A172 (cell line): ENCODE results near the gene ATP6V1G3. TPM values are rescaled to one million over a fixed set of nuclear protein-coding genes. Genes with fewer than 3 reads are reported as not detected.
A peak's percentile ranks its signal among the peaks of the same experiment; 100 is the strongest.
"Not testable (repeated sequence)": the region's sequence is repeated elsewhere in the genome, so short reads cannot be mapped to it uniquely, and the experiment has no call there.

Experiments used
- DNase-seq: peaks from one replicate; pipeline ENCODE4 v3.0.0-alpha.2; 2015; ENCODE audit warnings: low spot score
- total RNA-seq: library from RNA; depleted of rRNA; stranded (reverse); fragments of >200 nt; shearing (Covaris generic); gene quantifications from 2 replicates; pipeline ENCODE4 v1.2.3, GENCODE V29; 2014; rRNA removed

Gene ATP6V1G3, protein sequence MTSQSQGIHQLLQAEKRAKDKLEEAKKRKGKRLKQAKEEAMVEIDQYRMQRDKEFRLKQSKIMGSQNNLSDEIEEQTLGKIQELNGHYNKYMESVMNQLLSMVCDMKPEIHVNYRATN
- 4.7 and 12.7 TPM in 2 replicates for total RNA-seq

DNA sequence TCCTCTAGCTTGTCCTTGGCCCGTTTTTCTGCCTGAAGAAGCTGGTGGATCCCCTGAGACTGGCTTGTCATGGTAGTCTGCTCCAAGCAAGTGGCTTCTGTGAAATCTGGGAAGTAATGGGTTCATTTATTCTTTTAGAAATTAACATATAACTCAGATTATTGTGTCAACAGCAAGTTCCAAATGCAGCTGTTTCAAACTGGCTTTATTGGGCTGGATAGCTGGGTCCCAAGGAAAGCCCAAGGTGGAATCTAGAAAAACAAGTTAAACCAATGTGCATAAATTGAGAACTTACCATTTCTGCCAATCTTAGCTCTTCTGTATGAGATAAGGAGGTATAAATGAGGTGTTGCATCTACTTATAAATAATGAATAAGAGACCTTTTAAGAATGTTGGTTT lies at the start of gene ATP6V1G3:
Gene ATP6V1G3 (minus strand): TSS at position 101 of the 400 bp plus-strand sequence. CDS start 30 bp downstream, at position 71.
- no peak for DNase-seq

DNA sequence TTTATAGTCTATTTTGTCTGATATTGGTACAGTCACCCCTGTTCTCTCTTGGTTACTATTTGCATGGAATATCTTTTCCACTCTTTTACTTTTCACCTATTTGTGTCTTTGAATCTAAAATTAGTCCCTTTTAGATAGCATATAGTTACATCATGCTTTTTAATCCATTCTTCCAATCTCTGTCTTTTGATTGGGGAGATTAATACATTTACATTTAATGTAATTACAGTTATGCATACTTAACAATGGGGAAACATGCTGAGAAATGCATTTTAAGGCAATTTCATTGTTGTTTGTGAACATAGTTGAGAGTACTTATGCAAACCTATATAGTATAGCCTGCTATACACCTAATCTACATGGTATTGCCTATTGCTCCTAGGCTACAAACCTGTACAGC lies 48.4 kb upstream of the ATP6V1G3 start:
- DNase-seq, result no peak

DNA sequence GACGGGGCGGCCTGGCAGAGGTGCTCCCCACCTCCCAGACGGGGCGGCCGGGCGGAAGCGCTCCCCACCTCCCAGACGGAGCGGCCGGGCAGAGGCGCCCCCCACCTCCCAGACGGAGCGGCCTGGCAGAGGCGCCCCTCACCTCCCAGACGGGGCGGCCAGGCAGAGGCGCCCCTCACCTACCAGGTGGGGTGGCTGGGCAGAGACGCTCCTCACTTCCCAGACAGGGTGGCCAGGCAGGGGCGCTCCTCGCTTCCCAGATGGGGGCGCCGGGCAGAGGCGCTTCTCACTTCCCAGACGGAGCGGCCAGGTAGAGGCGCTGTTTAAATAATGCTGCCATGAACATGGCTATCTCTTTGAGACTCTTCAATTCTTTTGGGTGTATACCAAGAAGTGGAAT lies 43.7 kb upstream of the ATP6V1G3 start:
- no peak for DNase-seq

DNA sequence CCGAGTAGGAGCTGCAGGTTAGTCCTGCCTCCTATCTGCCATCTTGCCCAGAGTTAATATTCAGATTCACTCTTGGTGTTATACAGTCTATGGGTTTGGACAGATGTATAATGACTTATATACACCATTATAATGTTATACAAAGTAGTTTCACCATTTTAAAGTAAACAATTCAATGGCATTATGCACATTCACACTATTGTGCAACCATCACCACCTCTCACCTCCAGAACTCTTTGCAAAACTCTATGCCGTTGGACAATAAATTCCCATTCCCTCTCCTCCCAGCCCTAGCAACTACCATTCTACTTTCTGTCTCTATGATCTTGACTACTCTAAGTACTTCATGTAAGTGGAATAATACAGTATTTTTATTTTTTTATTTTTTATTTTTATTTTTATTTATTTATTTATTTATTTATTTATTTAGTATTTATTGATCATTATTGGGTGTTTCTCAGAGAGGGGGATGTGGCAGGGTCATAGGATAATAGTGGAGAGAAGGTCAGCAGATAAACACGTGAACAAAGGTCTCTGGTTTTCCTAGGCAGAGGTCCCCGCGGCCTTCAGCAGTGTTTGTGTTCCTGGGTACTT lies 42.8 kb upstream of the ATP6V1G3 start:
- DNase-seq, result not testable (repeated sequence)

DNA sequence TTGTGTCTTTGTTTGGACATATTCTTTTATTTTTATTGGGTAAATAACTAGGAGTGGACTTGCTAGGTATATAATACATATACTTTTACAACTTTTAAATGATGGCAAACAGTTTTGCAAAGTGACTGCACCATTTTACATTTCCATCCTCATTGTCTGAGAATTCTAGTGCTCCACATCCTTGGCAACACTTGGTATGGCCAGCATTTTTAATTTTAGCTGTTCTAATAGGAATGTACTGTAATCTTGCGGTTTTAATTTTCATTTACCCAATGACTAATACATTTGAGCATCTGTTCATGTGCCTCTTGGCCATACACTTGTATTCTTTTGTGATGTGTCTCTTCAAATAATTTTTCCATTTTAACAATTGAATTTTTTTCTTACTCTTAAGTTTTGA lies 37.0 kb upstream of the ATP6V1G3 start:
- DNase-seq, result peak; percentile 96

DNA sequence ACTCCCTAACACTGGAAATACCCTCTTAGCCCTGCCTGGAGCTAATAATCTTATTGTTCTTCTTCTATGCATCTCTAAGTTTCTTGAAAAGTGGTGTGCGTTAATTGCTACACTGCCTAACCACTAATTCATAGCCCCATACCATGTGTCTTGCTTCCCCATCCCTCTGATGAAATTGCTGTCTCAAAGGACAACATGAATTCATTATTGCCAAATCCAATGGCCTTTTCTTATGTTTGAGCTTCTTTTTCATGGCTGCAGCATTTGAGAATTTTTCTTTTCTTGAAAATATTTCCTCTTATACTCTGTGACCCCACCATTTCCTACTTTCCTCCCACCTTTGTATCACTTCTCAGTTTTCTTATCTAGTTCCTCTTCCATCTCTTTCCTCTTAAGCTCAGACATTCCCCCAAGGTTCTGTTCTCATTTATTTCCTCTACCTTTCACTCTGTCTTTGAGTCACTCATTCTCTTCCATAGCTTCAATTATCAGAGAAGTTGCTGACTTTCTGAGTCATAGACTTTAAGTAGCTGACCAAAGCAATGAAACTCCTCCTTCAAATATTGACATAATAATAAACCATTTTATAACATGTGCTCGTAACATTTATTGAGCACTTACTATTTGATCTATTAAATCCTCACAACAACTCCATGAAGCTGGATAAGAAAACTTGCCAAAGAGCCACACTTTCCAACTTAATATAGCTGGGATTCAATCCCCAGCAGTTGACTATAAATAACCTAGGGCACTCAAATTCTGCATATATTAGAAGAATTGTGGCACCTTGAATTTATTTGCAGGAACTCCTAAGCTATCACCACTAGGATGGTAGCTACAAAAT lies 35.5 kb upstream of the ATP6V1G3 start:
- no peak for DNase-seq

DNA sequence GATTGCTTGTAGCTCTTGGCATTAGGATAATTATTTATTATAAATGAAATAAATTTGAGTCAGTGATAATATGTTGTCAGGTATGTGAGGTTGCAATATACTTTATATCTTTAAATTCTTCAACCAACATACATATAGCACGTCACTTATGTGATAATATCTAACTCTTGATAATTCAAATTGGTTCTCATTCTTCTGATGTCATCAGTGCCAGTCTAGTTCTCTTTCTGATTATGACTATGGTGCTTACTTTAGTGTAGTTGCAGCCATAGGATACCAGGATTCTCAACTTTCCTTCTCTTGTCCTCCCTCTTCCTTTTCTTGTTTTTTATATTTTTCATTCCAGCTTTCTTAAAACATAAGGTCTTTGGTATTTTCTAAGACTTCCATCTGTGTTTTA lies 34.8 kb upstream of the ATP6V1G3 start:
- no peak for DNase-seq

DNA sequence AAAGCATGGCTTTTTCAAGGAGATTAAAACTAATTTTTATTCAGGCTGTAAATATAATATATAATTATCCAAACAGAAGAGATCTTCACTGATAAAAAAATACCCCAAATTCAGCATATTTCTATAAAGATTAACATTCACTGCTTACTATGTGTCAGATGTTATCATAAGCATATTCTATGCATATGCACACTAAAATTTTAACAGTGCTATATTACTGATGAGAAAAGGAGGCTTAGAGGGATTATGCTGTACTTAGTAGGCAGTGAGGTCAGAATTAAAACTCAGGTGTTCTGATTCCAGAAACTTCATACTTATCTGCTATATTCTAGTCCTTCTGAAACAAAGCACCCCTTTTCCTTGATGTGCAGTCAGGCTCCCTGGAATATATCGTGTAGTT lies 33.8 kb upstream of the ATP6V1G3 start:
- DNase-seq, result no peak

DNA sequence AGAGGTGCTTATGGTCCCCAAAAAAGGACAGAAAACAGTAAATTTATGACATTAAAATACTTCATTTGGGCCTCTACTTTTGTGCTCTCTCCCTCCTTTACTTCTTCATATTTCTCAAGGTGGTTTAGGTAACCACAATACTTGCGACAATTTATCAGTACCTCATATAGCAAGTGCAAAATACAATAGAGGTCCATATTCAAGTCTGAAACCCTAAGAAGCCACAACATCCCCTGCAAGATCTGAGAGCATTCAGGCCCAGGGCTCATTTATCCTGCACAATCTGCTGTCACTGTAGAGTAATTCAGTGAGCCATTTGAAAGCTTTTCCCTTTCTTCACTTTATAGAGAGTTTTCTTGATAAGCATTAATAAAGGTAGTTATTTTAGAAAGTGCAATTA lies 24.2 kb upstream of the ATP6V1G3 start:
- DNase-seq, result no peak

DNA sequence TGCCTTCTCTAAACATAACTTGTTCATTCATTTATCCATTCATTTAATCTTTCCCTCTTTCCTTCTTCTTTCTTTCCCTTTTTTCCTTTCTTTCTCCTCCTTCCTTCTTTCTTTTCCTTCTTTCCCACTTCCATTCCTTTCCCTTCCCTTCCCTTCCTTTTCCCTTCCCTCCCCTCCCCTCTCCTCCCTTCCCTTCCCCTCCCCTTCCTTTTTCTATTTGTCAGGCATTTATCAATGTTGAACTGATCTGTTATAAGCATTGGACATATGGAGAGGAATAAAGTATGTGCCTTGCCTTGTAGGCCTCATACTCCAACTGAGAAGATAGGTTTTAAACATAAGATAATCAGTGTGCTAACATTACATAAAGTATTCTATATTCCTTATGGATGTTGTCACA lies 23.7 kb upstream of the ATP6V1G3 start:
- DNase-seq, result no peak

DNA sequence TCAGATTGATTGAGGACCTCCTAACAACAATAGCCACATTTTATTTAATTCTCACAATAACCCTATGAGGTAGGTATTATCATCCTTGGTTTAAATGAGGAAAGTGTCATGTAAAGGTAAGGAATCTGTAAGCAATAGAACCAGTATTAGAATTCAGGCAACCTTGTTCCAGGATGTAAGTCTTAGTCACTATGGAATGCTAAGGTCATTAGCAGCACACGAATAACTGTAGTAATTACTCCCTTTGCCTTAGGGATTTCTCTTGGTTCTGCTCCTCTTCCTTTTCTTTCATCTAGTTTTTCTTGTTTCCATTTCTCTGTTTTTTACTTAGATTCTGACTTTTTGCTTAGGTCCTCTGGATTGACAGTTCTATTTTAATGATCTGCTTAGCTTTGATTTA lies 23.1 kb upstream of the ATP6V1G3 start:
- peak; percentile 34 for DNase-seq

DNA sequence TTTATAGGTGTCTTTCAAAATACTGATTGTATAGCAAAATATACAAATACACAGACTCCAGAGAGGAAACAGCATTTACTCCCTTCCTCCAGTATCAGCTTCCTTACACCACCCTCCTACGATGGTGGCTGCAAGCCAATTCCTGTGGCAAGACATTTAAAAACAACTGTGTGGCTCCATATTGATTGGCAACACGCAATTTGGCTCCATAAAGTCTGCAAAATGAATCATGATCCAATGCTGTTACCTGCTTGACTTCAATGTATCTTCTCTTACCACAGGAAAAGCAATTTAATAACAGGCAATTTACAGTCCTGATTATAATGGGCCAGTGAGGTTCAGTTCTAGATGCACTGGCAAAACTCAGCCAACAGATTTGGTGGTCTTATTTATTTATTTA lies 19.7 kb upstream of the ATP6V1G3 start:
- peak; percentile 25 for DNase-seq

DNA sequence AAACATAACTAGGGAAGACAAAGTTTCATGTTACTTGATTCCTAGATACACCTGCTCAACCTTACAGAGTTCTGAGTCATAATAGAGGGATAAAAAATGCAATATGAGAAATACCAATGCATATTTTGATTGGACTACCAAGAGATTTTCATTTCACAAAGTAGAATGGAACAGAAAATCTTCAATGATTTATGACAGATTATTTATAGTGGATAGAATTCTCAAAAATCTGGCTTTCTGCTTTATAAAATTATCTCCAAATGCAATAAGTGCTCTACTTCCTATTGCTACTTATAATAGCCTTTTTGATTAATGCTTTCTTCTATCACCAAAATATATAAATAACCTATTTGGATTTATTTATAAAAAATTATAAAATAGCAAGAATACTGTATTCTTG lies 18.9 kb upstream of the ATP6V1G3 start:
- no peak for DNase-seq

DNA sequence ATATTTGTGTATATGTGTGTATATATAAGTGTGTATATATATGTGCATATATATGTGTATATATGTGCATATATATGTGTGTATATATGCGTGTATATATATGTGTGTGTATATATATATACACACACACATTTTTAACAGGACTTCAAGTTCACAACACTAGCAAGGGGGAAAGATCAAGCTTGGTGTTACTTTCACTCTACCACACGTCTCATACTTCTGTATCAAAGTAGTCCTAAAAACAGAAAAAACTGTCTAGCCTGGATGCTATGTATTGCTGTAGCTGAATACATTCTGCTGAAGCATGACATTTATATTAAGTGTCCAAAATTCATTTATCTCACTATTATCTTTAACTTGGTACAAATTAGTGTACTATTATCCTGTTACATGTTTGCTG lies 17.9 kb upstream of the ATP6V1G3 start:
- DNase-seq, result no peak

DNA sequence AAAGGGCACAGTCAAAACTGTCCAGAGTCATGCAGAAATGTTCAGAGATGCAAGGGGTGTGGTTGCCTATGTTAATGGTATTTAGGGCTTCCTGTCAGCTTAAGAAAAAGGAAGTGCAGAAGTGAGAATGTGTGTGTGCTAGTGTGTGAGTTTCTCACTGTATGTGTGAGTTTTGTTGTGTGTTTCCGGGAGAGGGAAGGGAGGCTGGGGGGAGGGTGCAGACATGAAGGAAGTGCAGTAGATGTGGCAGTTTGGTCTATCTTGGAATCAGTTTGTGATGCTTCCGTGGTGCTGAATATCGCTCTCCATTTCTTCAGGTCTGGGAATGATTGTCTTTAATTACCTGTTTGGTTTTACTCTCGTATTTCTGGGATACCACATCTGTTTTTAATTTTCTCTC lies 16.5 kb upstream of the ATP6V1G3 start:
- DNase-seq, result peak; percentile 15

DNA sequence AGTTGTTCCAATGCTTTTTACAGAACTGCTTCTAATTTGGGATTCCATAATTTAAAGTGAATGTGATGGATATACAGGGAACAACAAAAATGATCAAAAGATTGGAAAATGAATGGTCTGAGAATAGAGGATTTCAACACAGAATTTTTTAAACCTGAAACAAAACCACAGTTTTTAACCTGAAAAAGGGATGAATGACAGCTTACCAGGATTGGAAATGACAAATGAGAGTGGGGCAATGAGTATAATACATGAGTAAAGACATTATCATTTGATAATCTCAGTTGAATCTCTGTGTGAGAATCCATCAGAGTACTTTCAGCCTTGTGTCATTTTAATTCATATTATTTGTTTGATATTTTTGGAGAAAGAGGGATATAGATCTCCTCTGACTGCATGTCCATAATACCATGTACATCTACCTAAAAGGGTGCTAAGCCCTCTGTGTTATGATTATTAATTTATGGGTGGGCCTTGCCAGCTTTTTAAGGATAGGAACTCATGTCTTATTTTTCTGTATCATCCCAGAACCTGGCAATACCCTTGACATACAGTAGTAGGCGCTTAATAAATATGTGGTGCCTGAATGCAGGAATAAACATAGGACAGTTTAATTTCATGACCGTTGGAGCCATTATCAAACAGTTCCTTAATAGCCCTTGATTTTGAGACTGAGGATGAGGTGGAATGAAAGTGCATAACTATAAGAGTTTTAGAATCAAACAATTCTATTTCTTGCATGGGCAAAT lies 12.4 kb upstream of the ATP6V1G3 start:
- DNase-seq, result no peak

DNA sequence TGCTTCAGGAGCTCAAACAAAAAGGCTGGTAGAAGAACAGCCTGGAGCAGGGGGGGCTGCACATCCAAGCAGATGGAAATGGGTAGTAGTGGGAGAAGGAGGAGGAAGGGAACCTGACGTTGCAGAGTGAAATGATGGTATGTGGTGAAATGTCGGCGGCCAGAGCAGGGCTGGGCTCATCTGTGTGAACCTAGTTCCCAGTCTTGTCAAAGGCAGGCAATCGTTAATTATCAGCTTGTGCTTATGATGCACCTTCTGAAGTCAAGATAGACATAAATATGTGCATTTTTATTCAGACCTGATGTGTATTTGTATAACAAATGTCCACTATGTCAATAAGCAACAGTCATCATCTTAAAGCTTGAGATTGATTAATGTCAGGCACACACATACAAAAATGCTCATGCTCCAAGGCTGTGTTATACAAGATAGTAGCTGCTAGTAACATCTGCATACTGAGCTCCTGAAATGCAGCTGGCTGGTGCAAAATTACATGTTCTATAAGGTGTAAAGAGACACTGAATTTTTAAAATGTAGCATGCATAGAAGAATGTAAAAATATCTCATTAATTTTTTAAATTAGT lies 10.6 kb upstream of the ATP6V1G3 start:
- DNase-seq, result no peak

DNA sequence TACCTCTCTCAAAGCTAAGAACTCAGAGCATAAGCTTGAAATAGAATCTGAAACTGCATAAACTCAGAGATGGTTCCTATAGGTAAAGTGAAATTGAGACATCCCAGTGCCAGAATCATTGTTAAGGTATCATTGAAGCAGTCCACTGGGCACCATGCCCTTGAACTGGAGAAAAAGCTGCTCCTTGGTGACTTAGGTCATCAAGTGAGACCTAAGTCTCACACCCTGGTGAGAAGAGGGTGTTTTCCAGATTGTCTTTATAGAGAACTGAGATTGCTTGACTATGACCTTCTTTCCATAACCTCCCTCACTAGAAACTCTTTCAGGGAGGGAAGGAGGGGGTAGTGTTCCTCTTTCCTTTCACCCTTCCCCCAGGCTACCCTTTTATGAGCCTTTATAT lies 9.4 kb upstream of the ATP6V1G3 start:
- DNase-seq, result no peak

DNA sequence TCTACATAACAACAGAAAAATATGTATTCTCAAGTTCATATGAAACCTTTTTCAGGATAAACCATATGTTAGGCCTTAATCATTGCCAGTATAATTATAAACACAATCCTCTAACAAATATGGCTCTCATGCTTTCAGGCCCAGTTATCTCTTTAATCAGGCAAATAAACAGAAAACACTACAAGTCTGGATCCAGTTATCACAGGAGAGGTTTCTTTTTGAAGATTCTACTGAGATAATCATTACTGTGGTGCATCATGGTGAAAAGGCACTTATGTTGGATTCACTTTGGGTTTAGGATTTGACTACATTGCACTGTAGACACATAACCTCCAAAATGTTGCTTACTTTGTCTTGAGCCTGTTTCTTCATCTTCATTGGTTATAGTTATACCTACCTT lies 8.4 kb upstream of the ATP6V1G3 start:
- DNase-seq, result no peak

DNA sequence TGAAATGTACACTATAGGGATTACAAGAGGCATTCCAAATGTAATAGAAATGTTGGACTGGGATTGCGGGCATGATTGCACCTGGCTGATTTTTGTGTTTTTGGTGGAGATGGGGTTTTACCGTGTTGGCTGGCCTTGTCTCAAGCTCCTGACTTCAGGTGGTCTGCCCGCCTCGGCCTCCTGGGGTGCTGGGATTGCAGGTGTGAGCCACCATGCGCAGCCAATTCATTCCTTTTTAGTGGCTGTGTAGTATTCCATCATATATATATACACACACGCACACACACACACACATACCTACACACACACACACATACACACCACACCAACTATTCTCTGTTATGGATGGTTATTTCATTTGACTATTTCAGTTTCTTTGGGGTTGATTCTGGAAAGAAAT lies 4.7 kb upstream of the ATP6V1G3 start:
- no peak for DNase-seq

DNA sequence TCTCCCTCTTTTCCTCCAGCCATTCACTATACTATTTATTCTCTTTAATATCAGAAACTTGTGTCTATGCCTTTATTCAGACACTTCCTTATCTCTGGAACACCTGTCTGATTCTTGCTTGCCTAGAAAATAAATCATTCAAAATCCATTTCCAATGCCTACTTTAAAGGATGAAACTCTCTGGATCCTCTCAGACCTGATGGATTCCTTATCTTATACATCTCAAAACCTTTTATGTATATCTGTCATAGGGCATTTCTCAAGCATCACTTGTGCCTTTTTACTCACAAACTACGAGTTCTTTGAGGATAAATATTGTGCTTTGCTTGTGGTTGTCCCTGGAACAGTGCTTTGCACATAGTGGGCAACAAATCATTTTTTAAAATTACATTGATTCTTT lies 3.8 kb upstream of the ATP6V1G3 start:
- DNase-seq, result no peak

DNA sequence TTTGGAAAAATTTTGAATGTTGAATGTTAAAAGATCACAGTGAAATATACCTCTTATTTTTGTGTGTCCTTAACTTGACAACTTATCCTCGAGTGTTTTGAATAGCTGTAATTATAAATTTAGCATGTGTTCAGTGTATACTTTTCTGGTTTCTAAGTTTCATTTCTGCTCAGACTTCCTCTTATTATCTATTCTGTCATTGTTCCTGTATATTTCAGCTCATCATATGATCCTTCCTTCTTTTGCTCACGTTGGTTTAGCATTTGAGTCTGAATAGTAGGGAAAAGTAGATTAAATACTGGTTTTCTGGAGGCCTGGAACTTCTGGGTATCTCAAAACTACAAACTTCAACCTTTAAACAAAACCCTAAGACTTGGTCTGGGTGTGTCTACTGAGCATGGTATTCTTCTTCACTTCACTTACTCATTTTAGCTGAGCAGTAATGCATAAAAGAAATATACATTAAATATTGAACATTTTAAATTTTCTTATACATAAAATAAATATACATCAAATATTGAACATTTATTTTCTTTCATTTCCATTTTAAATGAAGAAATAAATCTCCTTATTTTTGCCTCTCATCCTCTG lies 3.3 kb upstream of the ATP6V1G3 start:
- no peak for DNase-seq
